ENCODE results near the gene B9D1. TPM values are rescaled to one million over a fixed set of nuclear protein-coding genes. Genes with fewer than 3 reads are reported as not detected.
A peak's percentile ranks its signal among the peaks of the same experiment; 100 is the strongest.

Gene B9D1
- total RNA-seq, 1 donor from 2014 or later: 5.3 TPM

DNA sequence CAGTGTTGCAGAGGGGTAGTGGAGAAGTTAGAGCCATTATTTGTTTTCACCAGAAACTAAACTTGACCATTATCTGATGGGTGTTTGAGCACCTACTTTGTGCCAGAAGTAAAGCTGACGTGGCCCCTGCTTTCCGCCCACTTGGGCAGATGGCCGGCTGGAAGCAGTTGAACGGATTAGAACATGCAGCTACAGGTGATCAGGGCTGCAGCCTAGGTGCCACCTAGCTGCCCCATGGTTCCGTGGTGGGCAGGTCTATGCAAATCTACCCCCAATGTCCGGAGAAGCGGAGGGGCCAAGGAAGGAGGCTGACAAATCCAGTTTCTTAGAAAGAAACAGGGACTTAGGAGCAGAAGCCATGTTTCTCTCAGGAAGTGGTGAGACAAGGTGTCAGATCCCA lies 62.7 kb downstream of the B9D1 start:
- DNase-seq (ENCODE audit: missing footprints) (no peak), ATAC-seq (no peak)
- intact Hi-C loops (cut with DNase I): loop anchor here (2.0 kb wide), 1 partner anchor 49 kb away; no protein-coding TSS in a partner anchor

- intact Hi-C loops (cut with DNase I): loop anchor here (2.0 kb wide), 1 partner anchor 48 kb away; no protein-coding TSS in a partner anchor
- ATAC-seq (no peak), DNase-seq (ENCODE audit: missing footprints) (no peak)
Measured at GRCh38 chr17:19299214-19299747, 63.2 kb downstream of the B9D1 start.

DNA sequence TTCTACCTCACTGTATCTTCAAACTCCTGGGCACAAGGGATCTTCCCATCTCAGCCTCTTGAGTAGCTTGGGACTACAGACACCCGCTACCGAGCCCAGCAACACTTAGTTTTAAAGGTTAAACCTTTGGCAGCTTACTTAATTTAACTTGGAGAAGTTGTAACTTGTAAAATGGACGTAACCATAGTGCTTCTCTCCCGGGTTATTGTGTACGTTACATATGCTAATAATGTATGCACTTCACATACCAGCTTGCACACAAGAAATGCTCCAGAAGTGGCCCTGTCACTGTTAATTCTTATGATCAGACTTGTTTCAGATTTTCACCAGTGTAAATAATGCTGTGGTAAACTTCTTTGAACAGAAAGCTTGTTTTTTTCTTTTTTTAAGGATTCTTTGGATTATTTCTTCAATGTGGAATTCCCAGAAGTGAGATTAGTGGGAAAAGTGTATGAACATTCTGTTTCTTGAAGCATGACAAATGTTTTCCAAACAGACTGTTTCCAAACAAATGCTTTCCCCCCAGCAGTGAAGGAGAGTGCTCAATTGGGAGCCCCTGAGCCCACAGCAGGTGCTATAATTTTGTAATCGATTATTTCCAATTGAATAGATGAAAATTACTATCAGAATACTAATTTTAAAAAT lies 63.8 kb downstream of the B9D1 start:
- DNase-seq (ENCODE audit: missing footprints) (no peak), ATAC-seq (peak; percentile 18)
- intact Hi-C loops (cut with DNase I): loop anchor here (2.0 kb wide), 1 partner anchor 48 kb away; no protein-coding TSS in a partner anchor

GRCh38 chr17:19296786-19297778 lies 65.4 kb downstream of the B9D1 start:
- intact Hi-C loops (cut with DNase I): no loop called here
- DNase-seq (ENCODE audit: missing footprints) (no peak), ATAC-seq (no peak)

DNA sequence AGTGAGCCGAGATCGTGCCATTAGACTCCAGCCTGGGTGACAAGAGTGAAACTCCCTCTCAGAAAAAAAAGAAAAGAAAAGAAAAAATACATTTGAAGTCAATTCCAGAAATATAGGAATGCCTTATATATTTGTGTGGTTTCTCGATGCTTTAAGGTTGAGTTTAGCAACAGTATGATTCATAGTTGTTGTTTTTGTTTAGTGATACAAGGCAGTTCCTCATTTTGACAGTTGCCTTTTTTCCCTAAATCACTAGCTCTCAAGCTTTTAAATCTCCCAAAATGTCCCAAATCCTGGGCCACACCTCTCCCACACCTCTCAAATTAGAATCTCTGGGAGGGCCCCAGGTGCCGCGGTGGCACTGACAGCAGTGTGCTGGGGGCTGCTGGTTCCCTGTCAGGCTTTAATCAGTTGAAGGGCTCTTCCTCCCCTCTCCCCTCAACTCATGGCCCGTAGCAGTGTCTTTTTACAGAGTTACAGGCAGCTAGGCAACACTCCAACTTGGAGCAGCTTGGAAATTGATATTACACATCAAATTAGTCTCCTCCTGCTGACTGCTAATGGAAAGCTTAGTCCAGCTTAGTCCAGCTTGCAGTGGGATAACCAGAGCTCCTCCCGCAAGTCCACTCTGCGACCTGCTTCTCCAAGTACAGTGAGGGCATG lies 66.9 kb downstream of the B9D1 start:
- ATAC-seq (peak; percentile 35), DNase-seq (ENCODE audit: missing footprints) (no peak)
- intact Hi-C loops (cut with DNase I): no loop called here

- no peak for DNase-seq (ENCODE audit: missing footprints)
- ATAC-seq: no peak
- intact Hi-C loops (cut with DNase I): no loop called here
Measured at GRCh38 chr17:19294443-19294842, 68.1 kb downstream of the B9D1 start.

Small RNAs within 50 kb of the gene (microRNA-seq; reads per million reads assigned to microRNA genes)
- 83.1 reads per million, percentile 51 among the genes with 10 or more reads in this experiment for gene MIR1180

Other genes starting within 250 kb of the B9D1 start
- 1.2 TPM for gene GRAPL, start 235.1 kb downstream of the B9D1 start, total RNA-seq
- gene EPN2, start 125.4 kb downstream of the B9D1 start, total RNA-seq: 85.5 TPM
- gene MAPK7, start 15.8 kb upstream of the B9D1 start, total RNA-seq: 13.0 TPM
- gene MFAP4, start 24.5 kb upstream of the B9D1 start, total RNA-seq: 53.5 TPM
- 3.5 TPM for gene RNF112, start 48.5 kb upstream of the B9D1 start, total RNA-seq
- 4.6 TPM for gene SLC47A1, start 171.1 kb upstream of the B9D1 start, total RNA-seq